WERI-Rb-1 (cell line): ENCODE results near the gene NCF2.

Experiments used
- DNase-seq: peaks from one replicate; pipeline ENCODE4 v3.0.0-alpha.2; 2020
- H3K27ac ChIP-seq: fragments of 250-450 bp; sonication (Bioruptor Pico); 2 replicates; pipeline ENCODE4 v1.5.1; 2020; ENCODE audit warnings: mild to moderate bottlenecking, moderate library complexity
- H3K27me3 ChIP-seq: fragments of 250-450 bp; sonication (Bioruptor Pico); 2 replicates; pipeline ENCODE4 v1.5.1; 2021; ENCODE audit warnings: mild to moderate bottlenecking, low read depth, moderate library complexity; ENCODE audit not compliant: insufficient read depth, severe bottlenecking
- H3K36me3 ChIP-seq: fragments of 250-450 bp; sonication (Bioruptor Pico); 2 replicates; pipeline ENCODE4 v1.5.1; 2020; ENCODE audit warnings: mild to moderate bottlenecking, moderate library complexity
- H3K4me3 ChIP-seq: 2 replicates; pipeline ENCODE4 v1.5.1; 2011; ENCODE audit warnings: low read depth, mild to moderate bottlenecking, control low read depth, low read length
- H3K9me3 ChIP-seq: fragments of 250-450 bp; sonication (Bioruptor Pico); 2 replicates; pipeline ENCODE4 v1.5.1; 2021; ENCODE audit warnings: mild to moderate bottlenecking, moderate library complexity; ENCODE audit not compliant: severe bottlenecking
- CTCF ChIP-seq: IDR thresholded peaks from 2 replicates; pipeline ENCODE4 v1.5.1; 2011; ENCODE audit warnings: low read depth, mild to moderate bottlenecking, control low read depth, inconsistent platforms, low read length

NCF2 gene

GRCh38 chr1:183635099-183635605, 44.9 kb upstream of the NCF2 start:
- no peak for DNase-seq

GRCh38 chr1:183634429-183635065, 44.3 kb upstream of the NCF2 start:
- no peak for TF ChIP-seq CTCF
- H3K4me3 ChIP-seq = peak overlapping the region; percentile 63
- peaks cover 11% of the 10 kb centered on the region for H3K36me3 ChIP-seq
- H3K27ac ChIP-seq = peak overlapping the region; percentile 79
- no peaks in the 10 kb centered on the region for H3K27me3 ChIP-seq
- no peak for DNase-seq
- H3K9me3 ChIP-seq = no peaks in the 10 kb centered on the region

More at GRCh38 chr1:183635099-183635605, 44.9 kb upstream of the NCF2 start:
- TF ChIP-seq CTCF = no peak
- H3K36me3 ChIP-seq = peaks cover 5% of the 10 kb centered on the region
- H3K27ac ChIP-seq = peak overlapping the region; percentile 79
- H3K9me3 ChIP-seq = no peaks in the 10 kb centered on the region
- H3K27me3 ChIP-seq = no peaks in the 10 kb centered on the region
- H3K4me3 ChIP-seq = peak overlapping the region; percentile 63

- DNase-seq = no peak
- H3K27ac ChIP-seq = no peak overlapping the region
- peaks cover 19% of the 10 kb centered on the region for H3K36me3 ChIP-seq
- H3K4me3 ChIP-seq = no peak overlapping the region
- TF ChIP-seq CTCF = peak; percentile 38; the same call in 1 of the 2 replicates
- no peaks in the 10 kb centered on the region for H3K27me3 ChIP-seq
- H3K9me3 ChIP-seq = no peaks in the 10 kb centered on the region
Measured at GRCh38 chr1:183633676-183634343, 43.6 kb upstream of the NCF2 start.

GRCh38 chr1:183632964-183633363, 42.7 kb upstream of the NCF2 start:
- Histone ChIP-seq H3K4me3 (no peak overlapping the region), H3K36me3 (peaks cover 25% of the 10 kb centered on the region), H3K9me3 (no peaks in the 10 kb centered on the region), H3K27me3 (no peaks in the 10 kb centered on the region), H3K27ac (no peak overlapping the region)
- no peak for TF ChIP-seq CTCF
- DNase-seq = no peak

- no peak for TF ChIP-seq CTCF
Measured at GRCh38 chr1:183632114-183632513, 41.9 kb upstream of the NCF2 start.

More at GRCh38 chr1:183632114-183632513, 41.9 kb upstream of the NCF2 start:
- DNase-seq = no peak
- no peaks in the 10 kb centered on the region for H3K27me3 ChIP-seq
- peaks cover 32% of the 10 kb centered on the region for H3K36me3 ChIP-seq
- no peak overlapping the region for H3K4me3 ChIP-seq
- no peak overlapping the region for H3K27ac ChIP-seq
- no peaks in the 10 kb centered on the region for H3K9me3 ChIP-seq
